Ovary (tissue), 9 donors: ENCODE data around the gene IRF4. TPM values are rescaled to one million over a fixed set of nuclear protein-coding genes. Genes with fewer than 3 reads are reported as not detected.

ENCODE experiments used
- DNase-seq, 5 donors: peaks; one replicate each; pipeline ENCODE4 v3.0.0-alpha.2; 2019 to 2020
- H3K27ac ChIP-seq, 2 donors: fragments of 200-600 bp; one replicate each; pipeline versions ENCODE4 v1.5.1 to v1.8.0; 2019 to 2022
- H3K27me3 ChIP-seq: fragments of 200-600 bp; one replicate; pipeline ENCODE4 v1.8.0; 2022
- H3K36me3 ChIP-seq: fragments of 200-600 bp; sonication (generic); one replicate; pipeline ENCODE4 v1.5.1; 2019
- H3K4me1 ChIP-seq: one replicate; pipeline ENCODE4 v1.8.1; 2013; ENCODE audit warnings: mild to moderate bottlenecking, moderate library complexity; ENCODE audit not compliant: insufficient read depth
- H3K4me3 ChIP-seq: fragments of 200-600 bp; sonication (generic); one replicate; pipeline ENCODE4 v1.5.1; 2017
- H3K9me3 ChIP-seq, 2 donors: fragments of 200-600 bp in 1 of 2; sonication (generic) in 1 of 2; one replicate each; pipeline versions ENCODE4 v1.5.1 to v1.8.1; 2013 to 2019; ENCODE audit warnings: mild to moderate bottlenecking in 1 of 2, moderate library complexity in 1 of 2
- CTCF ChIP-seq, 3 donors: fragments of 450-650 bp in 2 of 3; fragments of 200-600 bp in 1 of 3; IDR thresholded peaks; one replicate each; pipeline versions ENCODE4 v1.5.1 to v1.8.0; 2016 to 2022; ENCODE audit warnings: antibody characterized with exemption in 3 of 3, mild to moderate bottlenecking in 1 of 3
- EP300 ChIP-seq: sonication (generic); formaldehyde crosslinking; IDR thresholded peaks from one replicate; pipeline ENCODE4 v1.6.1; 2017; ENCODE audit warnings: antibody characterized with exemption
- POLR2A ChIP-seq: fragments of 450-650 bp; IDR thresholded peaks from one replicate; pipeline ENCODE4 v1.6.1; 2017; ENCODE audit warnings: antibody characterized with exemption, mild to moderate bottlenecking, moderate library complexity
- WGBS, 3 donors: extraction: QIAGEN DNeasy Blood & Tissue Kit in 1 of 3; methylation state at CpG; one replicate each; pipeline versions ENCODE4 v1.1.5 to v1.1.7; 2013 to 2017; 5-methylcytosine and 5-hydroxymethylcytosine counted together
- intact Hi-C, 4 donors: fragments of 100-400 bp; cut with DNase I; formaldehyde crosslinking; loops; one replicate each; pipeline versions ENCODE4 v1.11.0 to v1.15.1; 2022 to 2023
- polyA plus RNA-seq, 2 donors: library from polyadenylated mRNA; stranded (reverse); fragments of 200-250 nt in 1 of 2; fragments of 350-450 nt in 1 of 2; fragmentation: Illumina TruSeq in 1 of 2; extraction: RNeasy Lipid Tissue Mini Kit (QIAGEN cat#74804) in 1 of 2; gene quantifications; one replicate each; pipeline ENCODE4 v1.2.3, GENCODE V29; 2013 to 2014
- total RNA-seq, 7 donors: library from RNA; depleted of rRNA in 2 of 7; stranded (reverse); fragments of >200 nt in 2 of 7; fragmentation: NEBNext Ultra II Directional in 3 of 7; extraction: Animal tissue kit (Norgen Biotek cat#: 25700) in 3 of 7; gene quantifications; one replicate each; pipeline versions ENCODE4 v1.1.0 to v1.2.4, GENCODE V29; 2016 to 2023
- donor health status: DM: no; HTN: no; CAD: no; lungs with moderate emphysema.
- donor health status: DM: no; HTN: no; CAD: no.
- donor health status: Bipolar disorder and iron deficiency.
- donor health status: DM: yes; HTN: yes; CAD: no.
- donor health status: DM: no; HTN: no; CAD: no.
- donor health status: DM: yes; HTN: yes; CAD: no.

IRF4 gene
- total and polyA plus RNA-seq, 9 donors, result 0.12 to 20.7 (median 1.0) TPM

- DNase-seq, result no peak
- H3K4me3 ChIP-seq, result no peak overlapping the region
- intact Hi-C loops, result no loop called here
- TF ChIP-seq EP300 (no peak), CTCF (IDR thresholded peaks at IDR 0.05) (no peak), POLR2A (no peak)
- H3K27ac ChIP-seq, result no peak overlapping the region
- H3K9me3 ChIP-seq, result no peaks in the 10 kb centered on the region
- no peaks in the 10 kb centered on the region for H3K36me3 ChIP-seq
- no peaks in the 10 kb centered on the region for H3K4me1 ChIP-seq
- WGBS, 3 donors, result 71 to 78% (median 74%) methylated on average over 15 of the region's 15 CpGs
- H3K27me3 ChIP-seq, result no peaks in the 10 kb centered on the region
Observed at GRCh38 chr6:410555-411395, 19.2 kb downstream of the IRF4 start.

GRCh38 chr6:411402-412145 is 20.0 kb downstream of the IRF4 start:
- no peak overlapping the region for H3K27ac ChIP-seq
- WGBS, 3 donors, result 5 to 7% (median 6%) methylated on average over 10 of the region's 10 CpGs
- no peaks in the 10 kb centered on the region for H3K27me3 ChIP-seq
- H3K4me1 ChIP-seq, result no peaks in the 10 kb centered on the region
- no peaks in the 10 kb centered on the region for H3K9me3 ChIP-seq
- no peak overlapping the region for H3K4me3 ChIP-seq
- TF ChIP-seq EP300 (no peak), POLR2A (no peak), CTCF (IDR thresholded peaks at IDR 0.05) (no peak)
- no peaks in the 10 kb centered on the region for H3K36me3 ChIP-seq
- DNase-seq, result no peak
- intact Hi-C loops, result no loop called here

- 62 to 69% (median 67%) methylated on average over 3 of the region's 3 CpGs for WGBS, 3 donors
Observed at GRCh38 chr6:412146-412886, 20.8 kb downstream of the IRF4 start.

More at GRCh38 chr6:412146-412886, 20.8 kb downstream of the IRF4 start:
- Histone ChIP-seq H3K27me3 (no peaks in the 10 kb centered on the region), H3K4me1 (no peaks in the 10 kb centered on the region), H3K4me3 (no peak overlapping the region), H3K36me3 (no peaks in the 10 kb centered on the region), H3K27ac (no peak overlapping the region), H3K9me3 (no peaks in the 10 kb centered on the region)
- no peak for TF ChIP-seq CTCF (IDR thresholded peaks at IDR 0.05)
- no peak for TF ChIP-seq EP300
- TF ChIP-seq POLR2A, result no peak
- intact Hi-C loops, result no loop called here
- DNase-seq, result no peak
